IgD-negative memory B cell (primary cell): Measurements from ENCODE around the gene MSL3B.

Experiments
- H3K27ac Mint-ChIP-seq, 3 donors: one replicate each; pipeline ENCODE4 v1.8.0; 2020 to 2022; ENCODE audit warnings: mild to moderate bottlenecking in 3 of 3, mixed read lengths in 3 of 3, moderate library complexity in 1 of 3
- H3K27me3 Mint-ChIP-seq: one replicate; pipeline ENCODE4 v1.8.0; 2021; ENCODE audit warnings: mixed read lengths
- H3K36me3 Mint-ChIP-seq: one replicate; pipeline ENCODE4 v1.8.0; 2020; ENCODE audit warnings: mild to moderate bottlenecking, mixed read lengths
- H3K4me1 Mint-ChIP-seq, 3 donors: one replicate each; pipeline ENCODE4 v1.8.0; 2020 to 2022; ENCODE audit warnings: mixed read lengths in 3 of 3, mild to moderate bottlenecking in 1 of 3
- H3K4me3 Mint-ChIP-seq, 4 donors: one replicate each; pipeline ENCODE4 v1.8.0; 2020 to 2022; ENCODE audit warnings: mild to moderate bottlenecking in 4 of 4, mixed read lengths in 4 of 4, moderate library complexity in 3 of 4
- H3K9me3 Mint-ChIP-seq, 3 donors: one replicate each; pipeline ENCODE4 v1.8.0; 2020 to 2021; ENCODE audit warnings: mixed read lengths in 3 of 3, mild to moderate bottlenecking in 1 of 3

Gene MSL3B

DNA sequence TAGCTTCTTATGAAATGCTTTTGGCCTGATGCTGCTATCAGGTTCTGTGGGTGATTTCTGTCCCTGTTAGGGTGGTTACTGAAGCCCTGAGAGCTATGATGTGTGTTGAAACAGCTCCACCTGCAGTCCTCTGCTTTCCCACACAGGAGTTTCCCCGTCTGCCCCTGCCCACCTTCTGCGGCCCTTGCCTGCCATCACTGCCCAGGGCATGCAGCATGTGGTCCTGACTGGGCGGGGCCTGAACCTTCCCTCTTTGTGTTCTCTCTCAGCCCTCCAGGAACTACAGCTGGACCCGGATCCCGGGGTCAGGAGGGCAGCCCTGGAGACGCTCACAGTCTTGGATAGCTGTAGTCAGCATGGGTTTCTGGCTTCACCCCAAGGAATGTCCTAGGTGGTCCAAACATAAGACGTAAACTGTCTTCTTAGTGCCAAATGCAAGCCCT lies 35.3 kb downstream of the MSL3B start:
- peaks cover 3% of the 10 kb centered on the region for H3K36me3 Mint-ChIP-seq
- no peaks in the 10 kb centered on the region for H3K9me3 Mint-ChIP-seq
- no peak overlapping the region for H3K4me3 Mint-ChIP-seq
- H3K27me3 Mint-ChIP-seq = no peaks in the 10 kb centered on the region
- no peak overlapping the region for H3K27ac Mint-ChIP-seq
- peaks cover 0 to 2% (median 2%) of the 10 kb centered on the region in 3 donors for H3K4me1 Mint-ChIP-seq

DNA sequence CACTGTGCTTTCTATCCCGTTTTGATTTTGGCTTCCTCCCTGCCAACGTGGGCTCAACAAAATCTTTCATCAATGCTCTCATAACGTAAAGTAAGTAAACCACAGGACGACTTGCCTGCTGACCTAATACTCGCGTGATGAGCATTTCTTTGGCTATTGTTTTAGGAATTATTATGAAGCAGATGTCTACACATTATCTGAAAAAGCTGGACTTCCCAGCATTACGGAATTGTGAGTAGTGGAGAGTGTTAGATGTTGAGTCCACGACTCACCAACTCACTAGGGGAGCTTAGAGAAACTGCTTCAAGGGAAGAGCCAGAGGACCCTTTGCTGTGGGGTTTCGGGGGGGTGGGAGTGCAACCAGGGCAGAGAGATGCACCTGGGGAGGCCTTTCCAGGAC lies 35.8 kb downstream of the MSL3B start:
- no peaks in the 10 kb centered on the region for H3K27me3 Mint-ChIP-seq
- H3K27ac Mint-ChIP-seq = no peak overlapping the region
- H3K9me3 Mint-ChIP-seq = no peaks in the 10 kb centered on the region
- H3K36me3 Mint-ChIP-seq = peaks cover 3% of the 10 kb centered on the region
- no peak overlapping the region for H3K4me3 Mint-ChIP-seq
- peaks cover 0 to 2% (median 2%) of the 10 kb centered on the region in 3 donors for H3K4me1 Mint-ChIP-seq

DNA sequence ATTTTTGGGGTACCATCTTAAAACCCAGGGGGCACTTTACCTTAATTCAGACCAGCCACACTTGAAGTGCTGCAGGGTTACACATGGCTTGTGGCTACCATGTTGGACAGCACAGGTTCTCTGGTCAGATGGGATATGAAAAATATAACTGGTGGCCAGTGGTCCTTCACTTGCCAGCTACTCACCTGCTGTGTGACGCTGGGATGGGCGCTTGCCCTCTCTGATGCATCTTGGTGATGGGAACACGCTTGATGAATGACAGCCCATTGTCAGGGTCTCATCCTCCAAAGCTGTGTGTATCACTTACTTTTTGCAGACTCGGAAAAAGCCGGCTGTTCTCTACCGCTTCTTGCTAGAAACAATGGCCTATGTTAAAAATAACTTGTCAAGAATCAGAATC lies 36.3 kb downstream of the MSL3B start:
- H3K4me1 Mint-ChIP-seq = peaks cover 0 to 2% (median 2%) of the 10 kb centered on the region in 3 donors

DNA sequence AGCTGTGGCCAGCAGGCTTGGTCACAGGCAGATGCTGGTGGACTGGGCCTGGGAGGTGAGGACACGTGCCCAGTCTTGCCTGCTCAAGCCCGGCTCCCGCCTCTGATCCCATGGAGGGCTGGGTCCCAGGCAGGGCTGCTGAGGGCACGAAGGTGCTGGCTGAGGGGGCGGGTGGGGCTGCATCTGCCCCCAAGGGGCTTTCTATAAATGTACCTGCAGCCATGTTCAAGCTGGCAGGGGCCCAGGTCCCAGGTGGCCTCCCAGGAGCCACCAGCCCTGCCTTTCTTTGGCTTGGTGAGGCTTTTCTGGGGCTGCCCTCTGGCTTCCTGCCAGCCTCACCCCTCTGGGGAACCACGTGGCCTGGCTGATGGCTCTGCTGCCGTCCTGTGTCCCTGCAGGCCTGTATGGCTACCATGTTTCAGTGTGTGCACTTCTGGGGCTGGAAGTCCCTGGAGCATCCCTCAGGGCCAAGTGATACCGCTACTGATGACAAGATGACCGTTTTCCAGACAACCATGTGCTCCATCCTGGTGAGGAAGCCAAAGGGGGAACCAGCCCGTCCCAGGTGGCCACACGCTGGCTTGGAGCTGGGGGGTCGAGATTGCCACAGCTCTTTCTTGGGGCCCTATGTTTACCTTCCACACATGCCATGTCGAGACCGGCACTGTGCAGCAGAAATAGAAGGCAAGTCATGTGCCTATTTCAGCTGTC lies 37.0 kb downstream of the MSL3B start:
- peak overlapping the region in 1 of 4 donors; percentile 55 for H3K4me3 Mint-ChIP-seq
- H3K36me3 Mint-ChIP-seq = no peaks in the 10 kb centered on the region
- H3K9me3 Mint-ChIP-seq = peaks cover 0 to 7% (median 1%) of the 10 kb centered on the region in 3 donors
- no peaks in the 10 kb centered on the region for H3K27me3 Mint-ChIP-seq
- no peak overlapping the region for H3K27ac Mint-ChIP-seq
- H3K4me1 Mint-ChIP-seq = peaks cover 0 to 2% (median 2%) of the 10 kb centered on the region in 3 donors

More for the DNA sequence above, 36.3 kb downstream of the MSL3B start:
- Mint-ChIP-seq H3K27ac (no peak overlapping the region), H3K36me3 (peaks cover 3% of the 10 kb centered on the region), H3K9me3 (no peaks in the 10 kb centered on the region), H3K27me3 (no peaks in the 10 kb centered on the region), H3K4me3 (no peak overlapping the region)

DNA sequence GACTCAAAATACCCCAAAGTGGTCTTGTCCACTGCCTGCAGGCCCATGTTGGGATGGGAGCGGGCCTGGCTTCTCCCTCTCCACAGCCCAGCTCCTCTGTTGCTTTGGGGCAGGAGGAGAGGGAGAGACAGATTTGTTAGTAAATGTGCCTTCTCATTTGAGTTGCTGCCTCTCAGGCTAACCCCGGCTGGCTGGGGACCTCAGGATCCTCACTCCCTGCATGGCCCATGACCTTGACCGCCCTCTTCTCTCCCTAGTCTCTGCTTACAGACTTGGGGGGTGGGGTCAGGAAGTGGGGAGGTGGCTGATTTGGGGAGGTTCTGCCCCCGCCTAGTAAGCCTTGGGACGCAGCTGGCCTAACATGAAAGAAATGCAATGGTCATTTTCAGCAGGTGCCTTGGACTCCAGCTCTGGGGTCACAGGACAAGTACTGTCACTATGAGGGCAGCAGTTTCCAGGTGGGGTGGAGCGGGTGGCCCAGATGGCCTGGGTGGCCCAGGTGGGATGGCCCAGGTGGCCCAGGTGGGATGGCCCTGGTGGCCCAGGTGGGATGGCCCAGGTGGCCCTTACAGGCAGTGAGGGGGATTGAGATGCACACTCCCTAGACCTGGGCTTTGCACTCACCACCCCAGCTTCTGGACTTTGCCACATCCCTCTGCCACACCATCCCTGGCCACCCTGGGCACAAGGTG lies 37.9 kb downstream of the MSL3B start:
- Mint-ChIP-seq H3K9me3 (peaks cover 0 to 7% (median 2%) of the 10 kb centered on the region in 3 donors), H3K4me1 (peaks cover 0 to 2% (median 2%) of the 10 kb centered on the region in 3 donors), H3K4me3 (no peak overlapping the region), H3K36me3 (no peaks in the 10 kb centered on the region), H3K27ac (no peak overlapping the region), H3K27me3 (no peaks in the 10 kb centered on the region)

DNA sequence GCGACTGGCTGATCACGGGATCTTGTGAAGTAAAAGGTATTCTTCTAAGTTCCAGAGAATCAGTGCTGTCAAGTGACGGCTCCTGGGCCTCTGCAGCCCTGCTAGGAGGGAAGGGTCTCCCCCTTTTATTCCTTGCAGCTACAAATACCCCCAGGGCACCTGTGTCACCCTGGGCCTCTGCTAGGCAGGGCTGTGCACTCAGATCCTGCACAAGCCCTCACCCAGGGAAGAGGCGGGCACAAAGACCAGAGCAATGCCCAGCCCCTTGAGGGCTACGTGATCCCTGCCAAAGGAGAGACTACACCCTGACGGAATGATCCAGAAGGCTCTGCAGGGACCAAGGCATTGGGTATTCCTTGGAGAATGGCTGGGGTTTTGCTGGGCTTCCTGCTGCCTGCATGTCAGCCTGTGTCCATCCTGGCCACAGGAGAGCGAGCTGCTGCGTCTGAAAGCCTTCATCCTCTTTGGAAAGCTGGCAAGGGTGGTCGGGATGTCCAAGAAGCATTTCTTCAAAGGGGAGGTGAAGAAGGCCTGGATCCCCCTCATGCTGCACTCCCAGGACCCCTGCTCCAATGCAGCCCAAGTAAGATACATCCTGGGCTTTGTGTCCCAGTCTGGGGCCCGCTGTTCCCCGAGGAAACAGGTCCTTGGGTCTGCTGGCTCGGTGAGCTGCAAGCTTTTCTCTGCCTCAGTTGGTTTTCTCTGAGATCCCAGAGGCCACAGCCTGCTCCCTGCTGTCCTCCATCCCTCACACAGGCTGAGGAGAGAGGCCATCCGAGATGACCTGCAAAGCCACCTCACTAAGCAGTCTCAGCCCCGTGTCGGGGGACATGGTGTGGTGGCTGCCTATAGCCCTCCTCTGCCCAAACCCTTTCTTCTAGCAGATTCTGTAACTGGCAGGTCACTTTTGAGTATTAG lies 38.7 kb downstream of the MSL3B start:
- Mint-ChIP-seq H3K27me3 (no peaks in the 10 kb centered on the region), H3K27ac (no peak overlapping the region), H3K4me3 (no peak overlapping the region), H3K9me3 (peaks cover 0 to 7% (median 2%) of the 10 kb centered on the region in 3 donors), H3K4me1 (peaks cover 0 to 2% (median 0%) of the 10 kb centered on the region in 3 donors), H3K36me3 (no peaks in the 10 kb centered on the region)

DNA sequence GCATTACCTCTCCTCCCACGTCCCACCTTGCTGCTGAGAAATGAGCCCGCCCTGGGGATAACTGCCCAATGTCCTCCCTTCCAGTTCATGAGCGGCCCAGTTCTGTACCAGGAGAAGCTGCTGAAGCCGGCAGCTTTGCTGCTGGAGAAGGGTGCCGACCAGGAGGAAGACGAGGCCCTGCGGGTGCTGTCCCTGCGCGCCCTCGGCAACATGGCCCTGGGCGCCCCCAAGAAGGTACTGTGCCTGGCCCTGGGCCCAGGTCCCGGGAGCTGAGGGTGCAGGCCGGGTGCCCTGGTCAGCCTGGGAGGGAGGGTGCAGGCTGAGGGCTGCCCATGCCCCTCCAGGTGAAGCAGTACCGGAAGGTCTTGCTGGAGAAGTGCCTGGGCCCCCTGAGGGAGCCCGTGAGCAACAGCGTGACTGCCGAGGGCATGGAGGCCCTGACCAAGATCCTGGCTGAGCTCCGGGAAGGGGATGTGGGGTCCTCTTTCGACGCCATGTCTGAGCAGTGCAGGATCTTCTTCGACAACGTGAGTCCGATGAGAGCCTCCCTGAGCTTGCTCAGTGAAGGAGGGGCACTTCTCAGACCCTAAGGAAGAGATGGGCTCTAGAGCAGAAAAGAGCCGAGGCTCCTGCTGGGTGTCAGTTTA lies 39.5 kb downstream of the MSL3B start:
- Mint-ChIP-seq H3K4me1 (peaks cover 0 to 2% (median 0%) of the 10 kb centered on the region in 3 donors), H3K9me3 (peaks cover 0 to 7% (median 2%) of the 10 kb centered on the region in 3 donors), H3K4me3 (no peak overlapping the region), H3K27me3 (no peaks in the 10 kb centered on the region), H3K27ac (no peak overlapping the region), H3K36me3 (no peaks in the 10 kb centered on the region)

DNA sequence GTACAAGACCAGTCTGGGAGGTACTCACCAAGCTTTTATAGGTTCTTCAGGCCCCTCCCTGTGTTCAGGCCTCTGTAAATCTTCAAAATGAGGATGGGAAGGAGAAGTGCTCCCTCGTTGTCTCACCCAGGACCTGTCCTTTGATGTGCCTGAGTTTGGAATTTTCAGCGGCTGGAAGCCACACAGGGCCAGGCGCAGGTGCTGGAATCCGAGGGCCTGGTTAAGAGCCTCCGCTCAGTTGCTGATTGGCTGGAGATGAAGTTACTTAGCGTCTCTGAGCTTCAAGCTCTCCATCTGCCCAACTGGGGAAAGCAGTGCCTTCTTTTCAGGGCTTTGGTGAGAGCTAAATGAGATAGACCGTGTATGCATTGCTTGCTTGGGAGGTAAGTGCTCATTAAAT lies 43.8 kb downstream of the MSL3B start:
- Mint-ChIP-seq H3K27ac (no peak overlapping the region), H3K27me3 (no peaks in the 10 kb centered on the region), H3K9me3 (peaks cover 0 to 7% (median 2%) of the 10 kb centered on the region in 3 donors), H3K4me1 (no peaks in the 10 kb centered on the region), H3K36me3 (no peaks in the 10 kb centered on the region), H3K4me3 (no peak overlapping the region)

DNA sequence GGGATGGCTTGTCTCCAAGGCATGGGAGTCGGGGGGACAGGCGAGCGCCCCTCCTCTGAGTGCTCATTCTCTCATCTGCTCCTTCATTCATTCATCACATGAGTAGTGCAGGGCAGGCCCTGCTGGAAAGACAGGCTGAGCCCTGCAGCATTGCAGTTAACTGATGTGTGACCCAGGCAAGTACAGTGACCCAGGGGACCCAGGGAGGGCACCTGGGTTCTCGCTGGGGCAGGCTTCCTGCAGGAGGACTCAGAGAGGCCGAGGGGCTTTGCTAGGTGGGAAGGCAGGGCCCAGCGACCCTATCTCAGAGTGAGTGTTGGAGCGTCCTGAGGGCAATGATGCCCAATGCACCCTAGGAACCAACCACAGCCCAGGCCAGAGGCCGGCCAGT lies 44.5 kb downstream of the MSL3B start:
- Mint-ChIP-seq H3K9me3 (peaks cover 0 to 7% (median 2%) of the 10 kb centered on the region in 3 donors), H3K27ac (no peak overlapping the region), H3K4me3 (no peak overlapping the region), H3K27me3 (no peaks in the 10 kb centered on the region), H3K36me3 (no peaks in the 10 kb centered on the region), H3K4me1 (no peaks in the 10 kb centered on the region)

DNA sequence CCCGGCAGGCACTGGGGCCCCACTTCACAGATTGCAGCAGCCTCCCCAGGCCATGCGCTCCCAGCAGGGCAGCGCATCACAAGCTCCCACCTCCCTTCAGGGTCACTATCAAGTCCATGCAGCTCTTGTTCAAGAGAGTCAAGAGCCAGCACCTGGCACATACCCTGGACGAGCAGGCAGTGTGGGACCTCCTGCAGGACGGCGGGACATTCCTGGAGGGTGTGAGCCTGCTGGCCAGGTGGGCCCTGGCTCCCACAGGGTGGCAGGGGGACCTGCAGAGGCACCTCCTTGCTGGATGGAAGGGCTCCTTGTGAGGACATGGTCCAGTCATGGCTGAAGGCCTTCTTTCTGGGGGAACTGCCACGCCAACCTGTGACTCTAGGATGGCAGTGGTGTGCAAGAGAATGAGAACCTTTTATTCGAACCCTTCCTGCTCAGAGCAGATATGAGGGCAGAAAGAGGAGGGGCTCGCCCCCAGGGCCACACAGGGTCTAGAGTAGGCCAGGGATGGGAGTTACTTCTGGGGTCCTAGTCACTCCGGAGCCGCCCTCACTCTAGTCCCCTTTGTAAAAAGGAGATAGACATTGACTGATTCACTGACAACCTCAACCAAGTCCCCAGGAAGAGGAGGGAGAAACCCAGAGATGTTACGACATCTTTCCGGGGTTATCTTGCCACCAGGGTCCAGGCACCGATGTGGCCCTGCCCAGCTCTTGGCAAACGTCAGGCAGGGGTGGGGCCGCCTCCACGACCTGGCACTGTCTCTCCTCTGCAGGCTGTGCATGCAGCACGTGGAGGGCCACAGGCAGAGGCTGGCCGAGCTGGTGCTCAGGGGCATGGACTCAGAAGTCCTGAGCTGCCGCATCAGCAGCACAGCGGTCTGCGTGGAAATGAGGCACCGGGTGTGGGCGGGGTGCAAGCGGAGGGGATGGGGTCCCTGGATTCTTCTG lies 45.1 kb downstream of the MSL3B start:
- H3K4me3 Mint-ChIP-seq = no peak overlapping the region
- H3K36me3 Mint-ChIP-seq = no peaks in the 10 kb centered on the region
- peak overlapping the region in 1 of 3 donors; percentile 36 for H3K27ac Mint-ChIP-seq
- H3K4me1 Mint-ChIP-seq = no peaks in the 10 kb centered on the region
- peaks cover 0 to 7% (median 2%) of the 10 kb centered on the region in 3 donors for H3K9me3 Mint-ChIP-seq
- H3K27me3 Mint-ChIP-seq = peaks cover under 1% of the 10 kb centered on the region

DNA sequence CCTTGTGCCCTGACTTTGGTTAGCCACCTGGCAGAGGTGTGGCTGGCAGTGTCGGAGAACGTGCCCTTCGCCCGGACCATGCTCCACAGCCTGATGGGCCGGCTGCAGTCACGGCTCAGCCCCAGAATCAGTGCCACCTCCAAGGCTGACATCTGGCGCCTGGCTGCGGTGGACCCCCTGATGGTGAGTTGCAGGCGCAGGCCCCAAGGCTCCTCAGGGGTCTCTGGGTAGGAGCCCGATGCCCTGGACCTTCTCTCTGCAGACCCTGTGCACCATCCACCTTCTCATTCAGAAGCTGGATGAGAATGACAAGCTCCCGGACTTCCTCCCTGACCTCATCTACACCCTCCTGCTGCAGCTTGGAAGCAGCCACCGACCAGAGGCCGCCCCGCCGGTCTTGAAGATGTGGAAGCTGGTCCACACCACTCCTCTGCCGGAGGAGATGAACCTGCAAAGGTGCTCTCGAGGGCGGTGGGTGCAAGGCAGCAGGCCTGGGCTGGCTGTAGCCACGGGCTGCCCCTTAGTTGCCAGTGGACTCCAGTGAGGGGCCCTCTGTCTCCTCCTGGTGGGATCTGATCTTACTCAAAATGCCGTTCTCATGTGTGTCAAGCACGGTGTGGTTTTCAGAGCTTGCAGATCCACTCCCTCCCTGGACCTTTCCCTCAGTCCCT lies 46.0 kb downstream of the MSL3B start:
- Mint-ChIP-seq H3K27me3 (peaks cover 2% of the 10 kb centered on the region), H3K4me1 (no peaks in the 10 kb centered on the region), H3K36me3 (no peaks in the 10 kb centered on the region), H3K9me3 (peaks cover 0 to 7% (median 2%) of the 10 kb centered on the region in 3 donors), H3K4me3 (no peak overlapping the region), H3K27ac (no peak overlapping the region)

DNA sequence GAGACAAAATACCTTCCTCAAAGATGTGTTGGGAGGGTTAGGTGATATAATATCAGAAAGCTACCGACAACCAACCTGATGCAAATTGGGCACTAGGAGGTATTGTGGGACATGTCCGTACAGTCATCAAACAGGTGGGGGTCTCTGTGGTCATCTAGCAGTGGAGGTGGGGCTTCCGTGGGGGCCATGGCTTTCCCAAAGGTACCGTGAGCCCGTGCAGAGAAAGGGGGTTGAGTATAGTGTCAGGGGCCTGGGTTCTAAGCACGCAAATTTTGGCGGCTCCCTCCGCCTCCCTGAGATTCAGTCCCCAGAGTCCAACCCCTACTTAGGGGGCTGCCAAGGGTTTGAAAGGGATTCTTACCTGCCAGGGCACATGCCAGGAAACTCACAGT lies 46.5 kb downstream of the MSL3B start:
- no peaks in the 10 kb centered on the region for H3K4me1 Mint-ChIP-seq

DNA sequence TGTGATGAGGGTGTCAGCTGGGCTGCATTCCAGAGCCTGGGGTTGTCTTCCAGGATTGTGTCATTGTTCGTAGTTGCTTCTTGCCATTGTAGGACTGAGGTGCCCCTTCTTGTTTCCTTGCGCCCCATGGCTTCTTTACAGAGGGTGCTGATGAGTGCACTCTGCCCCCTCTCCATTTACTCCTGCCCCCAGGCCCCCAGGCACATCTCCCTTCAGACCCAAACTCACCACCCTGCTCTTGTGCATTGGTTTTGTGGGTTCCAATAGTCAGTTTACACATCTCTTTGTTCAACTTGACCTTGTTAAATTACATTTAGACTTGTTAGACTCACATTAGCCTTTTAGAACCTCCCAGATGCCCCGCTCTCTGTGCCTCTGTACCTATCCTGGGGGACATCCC lies 47.0 kb downstream of the MSL3B start:
- peaks cover 0 to 1% (median under 1%) of the 10 kb centered on the region in 3 donors for H3K9me3 Mint-ChIP-seq
- no peaks in the 10 kb centered on the region for H3K4me1 Mint-ChIP-seq
- no peak overlapping the region for H3K4me3 Mint-ChIP-seq
- no peaks in the 10 kb centered on the region for H3K36me3 Mint-ChIP-seq
- H3K27me3 Mint-ChIP-seq = peaks cover 9% of the 10 kb centered on the region
- H3K27ac Mint-ChIP-seq = no peak overlapping the region

More for the DNA sequence above, 46.5 kb downstream of the MSL3B start:
- Mint-ChIP-seq H3K9me3 (peaks cover 0 to 6% (median 2%) of the 10 kb centered on the region in 3 donors), H3K27ac (no peak overlapping the region), H3K4me3 (no peak overlapping the region), H3K36me3 (no peaks in the 10 kb centered on the region), H3K27me3 (peaks cover 5% of the 10 kb centered on the region)
